ENCODE data around the gene SLC7A4. TPM values are rescaled to one million over a fixed set of nuclear protein-coding genes. Genes with fewer than 3 reads are reported as not detected.

The SLC7A4 gene, protein sequence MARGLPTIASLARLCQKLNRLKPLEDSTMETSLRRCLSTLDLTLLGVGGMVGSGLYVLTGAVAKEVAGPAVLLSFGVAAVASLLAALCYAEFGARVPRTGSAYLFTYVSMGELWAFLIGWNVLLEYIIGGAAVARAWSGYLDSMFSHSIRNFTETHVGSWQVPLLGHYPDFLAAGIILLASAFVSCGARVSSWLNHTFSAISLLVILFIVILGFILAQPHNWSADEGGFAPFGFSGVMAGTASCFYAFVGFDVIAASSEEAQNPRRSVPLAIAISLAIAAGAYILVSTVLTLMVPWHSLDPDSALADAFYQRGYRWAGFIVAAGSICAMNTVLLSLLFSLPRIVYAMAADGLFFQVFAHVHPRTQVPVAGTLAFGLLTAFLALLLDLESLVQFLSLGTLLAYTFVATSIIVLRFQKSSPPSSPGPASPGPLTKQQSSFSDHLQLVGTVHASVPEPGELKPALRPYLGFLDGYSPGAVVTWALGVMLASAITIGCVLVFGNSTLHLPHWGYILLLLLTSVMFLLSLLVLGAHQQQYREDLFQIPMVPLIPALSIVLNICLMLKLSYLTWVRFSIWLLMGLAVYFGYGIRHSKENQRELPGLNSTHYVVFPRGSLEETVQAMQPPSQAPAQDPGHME
- total RNA-seq (2021) (not detected in 2 replicates), Bru-seq, nascent RNA (not detected), BruChase-seq, experiment 1, labeled RNA remaining after a 2-hour chase (not detected), BruChase-seq, experiment 2, labeled RNA remaining after a 6-hour chase (not detected)
- long read RNA-seq, partial matches to known transcripts = 0 of 1 reads
- long read RNA-seq, other reads (novel, unspliced or antisense) = 0 of 1 reads

GRCh38 chr22:21032037-21032867 is at the start of gene SLC7A4:
TSS of gene SLC7A4 (minus strand) at chr22:21032561. CDS start at chr22:21031812, 749 bp downstream.
- no TSS peak for BruUV-seq (replicated peaks)

GRCh38 chr22:21080435-21081137 is 48.2 kb upstream of the SLC7A4 start:
- Histone ChIP-seq H3K36me3 (ENCODE audit: insufficient read depth, low read length, poor library complexity, severe bottlenecking) (no peaks in the 10 kb centered on the region), H3K4me1 (ENCODE audit: insufficient read depth, low read length, poor library complexity, severe bottlenecking) (no peaks in the 10 kb centered on the region), H3K4me3 (ENCODE audit: low read depth, low read length, poor library complexity, severe bottlenecking) (no peak overlapping the region), H3K27ac (ENCODE audit: low read depth, low read length, poor library complexity, severe bottlenecking) (no peak overlapping the region), H3K9me3 (ENCODE audit: low read depth, low read length, poor library complexity, severe bottlenecking) (no peaks in the 10 kb centered on the region), H3K27me3 (replicated peaks; ENCODE audit: insufficient read depth, low read depth, low read length, poor library complexity) (no peaks in the 10 kb centered on the region)
- CTCF ChIA-PET = no interaction called here
- TF ChIP-seq CTCF (conservative IDR thresholded peaks at IDR 0.05; ENCODE audit: low read depth, low read length) = no peak
- no peak for DNase-seq (ENCODE audit: low spot score)
- no TSS peak for BruUV-seq (replicated peaks)
- POLR2A ChIA-PET (ENCODE audit: low non-redundant PET) = no interaction called here
- intact Hi-C loops (cut with micrococcal nuclease; ENCODE audit: unreplicated experiment) = no loop called here

More at GRCh38 chr22:21032037-21032867, at the start of gene SLC7A4:
- ChIA-PET POLR2A (ENCODE audit: low non-redundant PET) (no interaction called here), CTCF (no interaction called here)
- Histone ChIP-seq H3K9me3 (ENCODE audit: low read depth, low read length, poor library complexity, severe bottlenecking) (no peaks in the 10 kb centered on the region), H3K27me3 (replicated peaks; ENCODE audit: insufficient read depth, low read depth, low read length, poor library complexity) (peaks cover 18% of the 10 kb centered on the region), H3K4me3 (ENCODE audit: low read depth, low read length, poor library complexity, severe bottlenecking) (peak within 1 kb of the TSS; percentile 25), H3K36me3 (ENCODE audit: insufficient read depth, low read length, poor library complexity, severe bottlenecking) (no peaks in the 10 kb centered on the region), H3K27ac (ENCODE audit: low read depth, low read length, poor library complexity, severe bottlenecking) (no peak within 1 kb of the TSS), H3K4me1 (ENCODE audit: insufficient read depth, low read length, poor library complexity, severe bottlenecking) (no peaks in the 10 kb centered on the region)
- TF ChIP-seq EZH2 (IDR thresholded peaks at IDR 0.05; ENCODE audit: borderline replicate concordance, low read depth, low read length, poor library complexity, severe bottlenecking) (no peak), CTCF (conservative IDR thresholded peaks at IDR 0.05; ENCODE audit: low read depth, low read length) (no peak)
- DNase-seq (ENCODE audit: low spot score) = no peak
- intact Hi-C loops (cut with micrococcal nuclease; ENCODE audit: unreplicated experiment) = loop anchor here (5.0 kb wide), 1 partner anchor 40 kb away; no protein-coding TSS in a partner anchor

DNA sequence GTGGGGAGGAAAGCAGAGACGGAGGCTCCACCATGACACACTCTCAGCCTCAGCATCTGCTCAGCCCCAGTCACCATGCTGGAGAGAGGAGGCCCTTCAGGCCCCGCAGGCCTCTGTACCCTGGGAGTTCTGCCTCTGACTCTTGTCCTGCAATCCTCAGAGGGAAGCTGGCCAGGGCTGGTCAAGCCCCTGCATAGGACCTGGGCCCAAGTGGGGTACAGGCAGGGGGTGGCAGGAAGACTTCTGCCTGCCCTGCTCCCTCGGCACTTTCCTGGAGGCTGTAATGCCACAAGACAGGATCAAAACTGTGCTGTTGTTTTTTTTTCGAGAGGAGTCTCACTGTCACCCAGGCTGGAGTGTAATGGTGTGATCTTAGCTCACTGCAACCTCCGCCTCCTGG is 47.1 kb upstream of the SLC7A4 start:
- TF ChIP-seq CTCF (conservative IDR thresholded peaks at IDR 0.05; ENCODE audit: low read depth, low read length) = no peak
- no peak for TF ChIP-seq EZH2 (IDR thresholded peaks at IDR 0.05; ENCODE audit: borderline replicate concordance, low read depth, low read length, poor library complexity, severe bottlenecking)
- Histone ChIP-seq H3K27me3 (replicated peaks; ENCODE audit: insufficient read depth, low read depth, low read length, poor library complexity) (no peaks in the 10 kb centered on the region), H3K4me1 (ENCODE audit: insufficient read depth, low read length, poor library complexity, severe bottlenecking) (no peaks in the 10 kb centered on the region), H3K36me3 (ENCODE audit: insufficient read depth, low read length, poor library complexity, severe bottlenecking) (no peaks in the 10 kb centered on the region), H3K27ac (ENCODE audit: low read depth, low read length, poor library complexity, severe bottlenecking) (no peak overlapping the region), H3K9me3 (ENCODE audit: low read depth, low read length, poor library complexity, severe bottlenecking) (no peaks in the 10 kb centered on the region), H3K4me3 (ENCODE audit: low read depth, low read length, poor library complexity, severe bottlenecking) (no peak overlapping the region)
- BruUV-seq (replicated peaks) = no TSS peak
- ChIA-PET POLR2A (ENCODE audit: low non-redundant PET) (no interaction called here), CTCF (no interaction called here)
- intact Hi-C loops (cut with micrococcal nuclease; ENCODE audit: unreplicated experiment) = no loop called here
- DNase-seq (ENCODE audit: low spot score) = no peak

Measured in A673 (cell line).